Calu3 (cell line): Measurements from ENCODE around the gene PRKN. TPM values are rescaled to one million over a fixed set of nuclear protein-coding genes. Genes with fewer than 3 reads are reported as not detected.

Source experiments
- BruUV-seq: library from RNA; stranded (reverse); fragments of 400-500 nt; replicated peaks from 2 replicates; lab custom pipeline; 2021; lab: Mats Ljungman, UMichigan
- CTCF ChIA-PET: fragments of 300-600 bp; sonication (Branson Sonifier 250); formaldehyde crosslinking; loops from one replicate; lab custom pipeline; 2022; ENCODE audit warnings: antibody characterized with exemption; lab: Charles Lee
- DNase-seq: peaks from one replicate; pipeline ENCODE4 v3.0.0; 2022
- H3K27ac Mint-ChIP-seq: one replicate; pipeline ENCODE4 v1.8.0; 2022; ENCODE audit warnings: mixed read lengths; ENCODE audit not compliant: unreplicated experiment
- H3K27me3 Mint-ChIP-seq: one replicate; pipeline ENCODE4 v1.8.0; 2022; ENCODE audit warnings: mixed read lengths; ENCODE audit not compliant: unreplicated experiment
- H3K36me3 Mint-ChIP-seq: one replicate; pipeline ENCODE4 v1.8.0; 2022; ENCODE audit warnings: mild to moderate bottlenecking, moderate library complexity, mixed read lengths; ENCODE audit not compliant: insufficient read depth, unreplicated experiment
- H3K4me1 Mint-ChIP-seq: one replicate; pipeline ENCODE4 v1.8.0; 2022; ENCODE audit warnings: mild to moderate bottlenecking, low read depth, mixed read lengths; ENCODE audit not compliant: unreplicated experiment
- H3K4me3 Mint-ChIP-seq: one replicate; pipeline ENCODE4 v1.8.0; 2022; ENCODE audit warnings: mild to moderate bottlenecking, low read depth, moderate library complexity, mixed read lengths; ENCODE audit not compliant: unreplicated experiment
- H3K9me3 Mint-ChIP-seq: one replicate; pipeline ENCODE4 v1.8.0; 2022; ENCODE audit warnings: low read depth, mixed read lengths; ENCODE audit not compliant: unreplicated experiment
- CTCF ChIP-seq: fragments of 200-600 bp; IDR thresholded peaks from one replicate; pipeline ENCODE4 v1.8.0; 2022; ENCODE audit warnings: antibody characterized with exemption; ENCODE audit not compliant: unreplicated experiment
- intact Hi-C: fragments of 100-400 bp; cut with micrococcal nuclease; formaldehyde crosslinking; loops from one replicate; pipeline ENCODE4 v1.10.0; 2022; ENCODE audit not compliant: unreplicated experiment
- total RNA-seq: library from RNA; stranded (reverse); gene quantifications from 2 replicates; pipeline ENCODE4 v1.2.3, GENCODE V29; 2022

Gene PRKN
- total RNA-seq, 1 experiment from 2014 or later, result 3.8 TPM

GRCh38 chr6:161626132-161626676 lies 1101.4 kb downstream of the PRKN start:
- Mint-ChIP-seq H3K36me3 (no peaks in the 10 kb centered on the region), H3K27me3 (no peaks in the 10 kb centered on the region)
- CTCF ChIA-PET, result no interaction called here

GRCh38 chr6:161624111-161624510 lies 1103.5 kb downstream of the PRKN start:
- no peak for TF ChIP-seq CTCF
- intact Hi-C loops, result no loop called here
- BruUV-seq, result no TSS peak
- H3K4me1 Mint-ChIP-seq, result no peaks in the 10 kb centered on the region
- DNase-seq, result no peak
- no peaks in the 10 kb centered on the region for H3K9me3 Mint-ChIP-seq
- no peak overlapping the region for H3K4me3 Mint-ChIP-seq
- H3K27ac Mint-ChIP-seq, result no peak overlapping the region
- H3K27me3 Mint-ChIP-seq, result no peaks in the 10 kb centered on the region
- no peaks in the 10 kb centered on the region for H3K36me3 Mint-ChIP-seq
- CTCF ChIA-PET, result no interaction called here

More at GRCh38 chr6:161626132-161626676, 1101.4 kb downstream of the PRKN start:
- DNase-seq, result no peak
- no peak overlapping the region for H3K27ac Mint-ChIP-seq
- no TSS peak for BruUV-seq
- no peaks in the 10 kb centered on the region for H3K4me1 Mint-ChIP-seq
- H3K9me3 Mint-ChIP-seq, result no peaks in the 10 kb centered on the region
- no peak overlapping the region for H3K4me3 Mint-ChIP-seq
- intact Hi-C loops, result no loop called here
- TF ChIP-seq CTCF, result no peak

GRCh38 chr6:161622779-161623178 lies 1104.8 kb downstream of the PRKN start:
- intact Hi-C loops, result no loop called here
- Mint-ChIP-seq H3K9me3 (no peaks in the 10 kb centered on the region), H3K27ac (no peak overlapping the region), H3K4me1 (no peaks in the 10 kb centered on the region), H3K27me3 (no peaks in the 10 kb centered on the region), H3K4me3 (no peak overlapping the region), H3K36me3 (no peaks in the 10 kb centered on the region)
- no peak for TF ChIP-seq CTCF
- CTCF ChIA-PET, result no interaction called here
- DNase-seq, result no peak
- no TSS peak for BruUV-seq

- Mint-ChIP-seq H3K4me3 (no peak overlapping the region), H3K4me1 (no peaks in the 10 kb centered on the region), H3K27ac (no peak overlapping the region), H3K9me3 (no peaks in the 10 kb centered on the region), H3K36me3 (no peaks in the 10 kb centered on the region), H3K27me3 (no peaks in the 10 kb centered on the region)
- CTCF ChIA-PET, result interaction anchor here (0.6 to 1.1 kb wide), 8 partner anchors 37 to 688 kb away, joined by 3 to 5 read pairs (median 3); no protein-coding TSS in a partner anchor
- intact Hi-C loops, result loop anchor here (2.0 to 10.0 kb wide), 3 partner anchors 76 to 1118 kb away; no protein-coding TSS in a partner anchor
- peak; percentile 38 for DNase-seq
- peak; percentile 40 for TF ChIP-seq CTCF
- BruUV-seq, result no TSS peak
These were observed 1108.6 kb downstream of the PRKN start for GRCh38 chr6:161618831-161619454.
